Stomach (tissue), 9 donors: ENCODE measurements around the gene BCAP31. TPM values are rescaled to one million over a fixed set of nuclear protein-coding genes. Genes with fewer than 3 reads are reported as not detected.

Experiments
- DNase-seq, 2 donors: peaks; one replicate each; pipeline versions ENCODE4 v3.0.0 to v3.0.0-alpha.2; 2013 to 2019
- H3K27ac ChIP-seq, 5 donors: fragments of 200-600 bp in 4 of 5; sonication (generic) in 4 of 5; one replicate each; pipeline ENCODE4 v1.5.1; 2013 to 2019; ENCODE audit warnings: mild to moderate bottlenecking in 1 of 5, moderate library complexity in 1 of 5
- H3K27me3 ChIP-seq, 3 donors: fragments of 200-600 bp; sonication (generic); one replicate each; pipeline ENCODE4 v1.5.1; 2017 to 2019; ENCODE audit warnings: mixed run types in 1 of 3
- H3K36me3 ChIP-seq, 4 donors: fragments of 200-600 bp; sonication (generic); 1 replicate in 3 of 4; 2 replicates in 1 of 4; pipeline ENCODE4 v1.5.1; 2016 to 2019
- H3K4me1 ChIP-seq, 4 donors: fragments of 200-600 bp; sonication (generic); one replicate each; pipeline ENCODE4 v1.5.1; 2016 to 2019
- H3K4me3 ChIP-seq, 4 donors: fragments of 200-600 bp; sonication (generic) in 3 of 4; one replicate each; pipeline ENCODE4 v1.5.1; 2016 to 2019; ENCODE audit warnings: mild to moderate bottlenecking in 1 of 4
- H3K9me3 ChIP-seq, 4 donors: fragments of 200-600 bp; sonication (generic); one replicate each; pipeline ENCODE4 v1.5.1; 2016 to 2019
- CTCF ChIP-seq, 7 experiments: fragments of 450-650 bp in 4 of 7; fragments of 200-600 bp in 3 of 7; sonication (generic) in 3 of 7; IDR thresholded peaks; one replicate each; pipeline ENCODE4 v1.5.1; 2016 to 2019; ENCODE audit warnings: antibody characterized with exemption in 7 of 7, control low read depth in 2 of 7, mild to moderate bottlenecking in 1 of 7
- EP300 ChIP-seq: sonication (generic); formaldehyde crosslinking; IDR thresholded peaks from one replicate; pipeline ENCODE4 v1.6.1; 2017; ENCODE audit warnings: antibody characterized with exemption
- POLR2A ChIP-seq, 4 donors: fragments of 450-650 bp; IDR thresholded peaks; one replicate each; pipeline ENCODE4 v1.6.1; 2016; ENCODE audit warnings: antibody characterized with exemption in 4 of 4, control low read depth in 2 of 4, mild to moderate bottlenecking in 1 of 4, moderate library complexity in 1 of 4
- POLR2AphosphoS5 ChIP-seq, 3 donors: sonication (generic); formaldehyde crosslinking; IDR thresholded peaks; one replicate each; pipeline ENCODE4 v1.6.1; 2016; ENCODE audit warnings: antibody characterized with exemption in 3 of 3
- WGBS, 5 donors: extraction: QIAGEN DNeasy Blood & Tissue Kit in 3 of 5; methylation state at CpG; one replicate each; pipeline versions ENCODE4 v1.1.5 to v1.1.7; 2013 to 2018; 5-methylcytosine and 5-hydroxymethylcytosine counted together
- intact Hi-C: fragments of 100-400 bp; cut with DNase I; formaldehyde crosslinking; loops from one replicate; pipeline ENCODE4 v1.15.1; 2023; ENCODE audit warnings: low total_unique reads
- polyA plus RNA-seq, 3 donors: library from polyadenylated mRNA; stranded (reverse); fragments of 200-250 nt; gene quantifications; one replicate each; pipeline ENCODE4 v1.2.3, GENCODE V29; 2013
- total RNA-seq, 5 donors: library from RNA; depleted of rRNA; stranded (reverse); fragments of >200 nt; gene quantifications; one replicate each; pipeline versions ENCODE4 v1.1.0 to v1.2.3, GENCODE V29; 2014 to 2016
- donor health status: healthy with polysubstance abuse.
- donor health status: Bipolar disorder and iron deficiency.
- donor health status: healthy.

Gene BCAP31
- total and polyA plus RNA-seq, 8 donors = 0.58 to 156 (median 82.0) TPM

GRCh38 chrX:153671589-153672530 lies 52.3 kb downstream of the BCAP31 start:
- TF ChIP-seq POLR2A (IDR thresholded peaks at IDR 0.05) = no peak
- no peak for TF ChIP-seq POLR2AphosphoS5 (IDR thresholded peaks at IDR 0.05)
- TF ChIP-seq EP300 = no peak
- intact Hi-C loops = no loop called here
- Histone ChIP-seq H3K27me3 (peaks cover 0 to 41% (median 40%) of the 10 kb centered on the region in 3 donors), H3K4me3 (no peak overlapping the region), H3K27ac (no peak overlapping the region), H3K9me3 (no peaks in the 10 kb centered on the region), H3K4me1 (peaks cover 0 to 12% (median 0%) of the 10 kb centered on the region in 4 donors), H3K36me3 (no peaks in the 10 kb centered on the region)
- DNase-seq = no peak
- WGBS, 5 donors = 73 to 88% (median 84%) methylated on average over 4 to 27 of the region's 27 CpGs

- H3K9me3 ChIP-seq = peaks cover 0 to 3% (median 1%) of the 10 kb centered on the region in 4 donors
- no peak overlapping the region for H3K27ac ChIP-seq
- WGBS, 5 donors = 71 to 94% (median 87%) methylated on average over 5 to 23 of the region's 23 CpGs
- no peak for DNase-seq
- H3K4me1 ChIP-seq = peaks cover 0 to 12% (median 0%) of the 10 kb centered on the region in 4 donors
- intact Hi-C loops = no loop called here
- TF ChIP-seq POLR2A (IDR thresholded peaks at IDR 0.05) (no peak), POLR2AphosphoS5 (IDR thresholded peaks at IDR 0.05) (no peak), EP300 (no peak), CTCF (IDR thresholded peaks at IDR 0.05) (no peak)
- peaks cover 0 to 45% (median 45%) of the 10 kb centered on the region in 3 donors for H3K27me3 ChIP-seq
- no peak overlapping the region for H3K4me3 ChIP-seq
- H3K36me3 ChIP-seq = no peaks in the 10 kb centered on the region
These were observed 53.2 kb downstream of the BCAP31 start for GRCh38 chrX:153670748-153671588.

- DNase-seq = peak in 1 of 2 donors; percentile 2
- H3K4me1 ChIP-seq = peaks cover 0 to 12% (median 0%) of the 10 kb centered on the region in 4 donors
- intact Hi-C loops = loop anchor here (10.0 kb wide), 1 partner anchor 115 kb away; no protein-coding TSS in a partner anchor
These were observed 54.1 kb downstream of the BCAP31 start for GRCh38 chrX:153669901-153670731.

More at GRCh38 chrX:153669901-153670731, 54.1 kb downstream of the BCAP31 start:
- peaks cover 0 to 11% (median 5%) of the 10 kb centered on the region in 4 donors for H3K9me3 ChIP-seq
- TF ChIP-seq EP300 (no peak), POLR2A (IDR thresholded peaks at IDR 0.05) (no peak), CTCF (IDR thresholded peaks at IDR 0.05) (no peak)
- no peak overlapping the region for H3K4me3 ChIP-seq
- 77 to 88% (median 82%) methylated on average over 12 to 22 of the region's 23 CpGs for WGBS, 5 donors
- peaks cover 0 to 49% (median 41%) of the 10 kb centered on the region in 3 donors for H3K27me3 ChIP-seq
- no peaks in the 10 kb centered on the region for H3K36me3 ChIP-seq
- no peak overlapping the region for H3K27ac ChIP-seq
